ENCODE results near the gene MAP7D1. TPM values are rescaled to one million over a fixed set of nuclear protein-coding genes. Genes with fewer than 3 reads are reported as not detected.

The MAP7D1 gene
- total and polyA plus RNA-seq, 2 donors (not counting 1 experiment from before 2014, with no cell fraction given): 70.6 to 78.4 TPM

- Histone ChIP-seq H3K9ac (ENCODE audit: insufficient read depth, low read length) (no peak overlapping the region), H3K79me2 (ENCODE audit: control insufficient read depth, insufficient read depth, low read length) (peaks cover 73% of the 10 kb centered on the region), H3K4me3 (replicated peaks in 1 of 4; ENCODE audit: control extremely low read depth in 1 of 4, insufficient read depth in 1 of 4, low read depth in 3 of 4, low read length in 4 of 4) (no peak overlapping the region), H3K4me1 (ENCODE audit: control insufficient read depth, extremely low read depth, insufficient read depth, low read length) (peaks cover 6% of the 10 kb centered on the region), H3K36me3 (ENCODE audit: control insufficient read depth, insufficient read depth, low read length) (peaks cover 49% of the 10 kb centered on the region), H3K9me3 (ENCODE audit: control insufficient read depth, insufficient read depth, low read depth, low read length) (no peaks in the 10 kb centered on the region), H3K27ac (ENCODE audit: insufficient read depth, low read length) (peak overlapping the region; percentile 62), H2AFZ (ENCODE audit: low read length) (no peak overlapping the region), H3K4me2 (ENCODE audit: extremely low read depth, insufficient read depth, low read length) (no peak overlapping the region), H4K20me1 (ENCODE audit: control insufficient read depth, extremely low read depth, insufficient read depth, low read length) (no peaks in the 10 kb centered on the region), H3K27me3 (ENCODE audit: control insufficient read depth, insufficient read depth, low read length) (no peaks in the 10 kb centered on the region)
- no peak for TF ChIP-seq EZH2 (IDR thresholded peaks at IDR 0.05; ENCODE audit: low read length, missing control alignments)
- TF ChIP-seq, protein P1, sequence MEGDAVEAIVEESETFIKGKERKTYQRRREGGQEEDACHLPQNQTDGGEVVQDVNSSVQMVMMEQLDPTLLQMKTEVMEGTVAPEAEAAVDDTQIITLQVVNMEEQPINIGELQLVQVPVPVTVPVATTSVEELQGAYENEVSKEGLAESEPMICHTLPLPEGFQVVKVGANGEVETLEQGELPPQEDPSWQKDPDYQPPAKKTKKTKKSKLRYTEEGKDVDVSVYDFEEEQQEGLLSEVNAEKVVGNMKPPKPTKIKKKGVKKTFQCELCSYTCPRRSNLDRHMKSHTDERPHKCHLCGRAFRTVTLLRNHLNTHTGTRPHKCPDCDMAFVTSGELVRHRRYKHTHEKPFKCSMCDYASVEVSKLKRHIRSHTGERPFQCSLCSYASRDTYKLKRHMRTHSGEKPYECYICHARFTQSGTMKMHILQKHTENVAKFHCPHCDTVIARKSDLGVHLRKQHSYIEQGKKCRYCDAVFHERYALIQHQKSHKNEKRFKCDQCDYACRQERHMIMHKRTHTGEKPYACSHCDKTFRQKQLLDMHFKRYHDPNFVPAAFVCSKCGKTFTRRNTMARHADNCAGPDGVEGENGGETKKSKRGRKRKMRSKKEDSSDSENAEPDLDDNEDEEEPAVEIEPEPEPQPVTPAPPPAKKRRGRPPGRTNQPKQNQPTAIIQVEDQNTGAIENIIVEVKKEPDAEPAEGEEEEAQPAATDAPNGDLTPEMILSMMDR (conservative IDR thresholded peaks at IDR 0.05 in 1 of 2, IDR thresholded peaks at IDR 0.05 in 1 of 2; ENCODE audit: low read depth in 1 of 2, low read length in 2 of 2): no peak
- DNase-seq (ENCODE audit: low read depth in 2 of 2): peak in 1 of 2 donors; percentile 89
Measured at GRCh38 chr1:36172983-36173382, 17.0 kb downstream of the MAP7D1 start.

GRCh38 chr1:36174713-36175112 is 18.8 kb downstream of the MAP7D1 start:
- no peak overlapping the region for H3K9ac ChIP-seq (ENCODE audit: insufficient read depth, low read length)
- H3K79me2 ChIP-seq (ENCODE audit: control insufficient read depth, insufficient read depth, low read length): peaks cover 57% of the 10 kb centered on the region
- H3K9me3 ChIP-seq (ENCODE audit: control insufficient read depth, insufficient read depth, low read depth, low read length): no peaks in the 10 kb centered on the region
- H3K27me3 ChIP-seq (ENCODE audit: control insufficient read depth, insufficient read depth, low read length): no peaks in the 10 kb centered on the region
- no peak overlapping the region for H3K4me2 ChIP-seq (ENCODE audit: extremely low read depth, insufficient read depth, low read length)
- H3K4me1 ChIP-seq (ENCODE audit: control insufficient read depth, extremely low read depth, insufficient read depth, low read length): peaks cover 4% of the 10 kb centered on the region
- no peak overlapping the region for H3K4me3 ChIP-seq (replicated peaks in 1 of 4; ENCODE audit: control extremely low read depth in 1 of 4, insufficient read depth in 1 of 4, low read depth in 3 of 4, low read length in 4 of 4)
- no peak overlapping the region for H2AFZ ChIP-seq (ENCODE audit: low read length)
- H3K36me3 ChIP-seq (ENCODE audit: control insufficient read depth, insufficient read depth, low read length): peaks cover 58% of the 10 kb centered on the region
- peak overlapping the region; percentile 69 for H3K27ac ChIP-seq (ENCODE audit: insufficient read depth, low read length)
- TF ChIP-seq EZH2 (IDR thresholded peaks at IDR 0.05; ENCODE audit: low read length, missing control alignments): no peak
- TF ChIP-seq, protein P1 (conservative IDR thresholded peaks at IDR 0.05 in 1 of 2, IDR thresholded peaks at IDR 0.05 in 1 of 2; ENCODE audit: low read depth in 1 of 2, low read length in 2 of 2): no peak
- DNase-seq (ENCODE audit: low read depth in 2 of 2): no peak
- no peaks in the 10 kb centered on the region for H4K20me1 ChIP-seq (ENCODE audit: control insufficient read depth, extremely low read depth, insufficient read depth, low read length)

DNA sequence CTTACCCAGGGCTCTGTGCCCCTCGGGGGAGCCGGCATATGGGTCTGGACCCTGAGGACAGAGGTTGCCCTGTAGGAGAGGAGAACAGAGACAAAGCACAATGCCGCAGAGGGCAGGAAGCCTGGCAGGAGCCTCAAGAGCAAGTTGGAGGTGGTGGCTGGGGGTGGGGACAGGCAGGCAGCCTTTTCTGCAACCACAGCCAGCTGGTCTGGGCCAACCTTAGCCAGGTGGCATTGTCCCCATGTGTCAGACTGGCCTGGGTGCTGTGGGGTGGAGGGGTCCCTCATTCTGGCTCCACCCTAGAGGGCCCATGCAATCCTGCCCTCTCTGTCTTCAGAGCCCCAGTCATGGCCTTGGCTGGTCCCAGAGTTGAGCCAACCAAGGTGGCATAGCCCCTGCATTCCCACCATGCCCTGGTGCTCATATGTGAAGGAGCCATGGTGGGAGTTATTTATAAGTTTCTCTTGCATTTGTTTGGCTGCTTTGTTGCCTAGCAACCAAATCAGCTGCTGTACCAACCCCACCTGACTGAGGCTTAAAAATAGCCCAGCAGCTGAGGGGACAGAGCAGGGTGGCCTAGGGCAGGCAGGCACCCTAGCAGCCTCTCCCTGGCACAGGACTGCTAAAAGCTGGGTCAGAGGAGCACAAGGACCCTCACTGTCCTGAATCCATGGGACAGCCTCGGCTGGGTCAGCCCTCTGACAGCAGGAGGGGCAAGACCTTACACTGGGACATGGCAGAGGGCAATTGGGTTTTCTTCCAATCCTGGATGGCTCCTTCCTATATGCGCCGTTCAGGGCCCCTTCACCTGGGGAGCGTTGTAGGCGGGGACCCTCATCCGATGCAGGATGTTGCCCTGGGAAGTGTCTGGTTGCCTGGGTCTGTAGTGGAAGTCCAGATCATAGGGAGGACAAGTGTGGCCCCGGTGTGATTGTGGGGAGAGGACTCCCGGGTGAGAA is 19.5 kb downstream of the MAP7D1 start:
- Histone ChIP-seq H3K36me3 (ENCODE audit: control insufficient read depth, insufficient read depth, low read length) (peaks cover 63% of the 10 kb centered on the region), H3K79me2 (ENCODE audit: control insufficient read depth, insufficient read depth, low read length) (peaks cover 50% of the 10 kb centered on the region), H3K4me3 (replicated peaks in 1 of 4; ENCODE audit: control extremely low read depth in 1 of 4, insufficient read depth in 1 of 4, low read depth in 3 of 4, low read length in 4 of 4) (no peak overlapping the region), H3K27ac (ENCODE audit: insufficient read depth, low read length) (peak overlapping the region; percentile 69), H3K4me1 (ENCODE audit: control insufficient read depth, extremely low read depth, insufficient read depth, low read length) (peaks cover 4% of the 10 kb centered on the region), H3K9ac (ENCODE audit: insufficient read depth, low read length) (peak overlapping the region; percentile 37), H3K9me3 (ENCODE audit: control insufficient read depth, insufficient read depth, low read depth, low read length) (no peaks in the 10 kb centered on the region), H3K4me2 (ENCODE audit: extremely low read depth, insufficient read depth, low read length) (no peak overlapping the region), H2AFZ (ENCODE audit: low read length) (no peak overlapping the region), H3K27me3 (ENCODE audit: control insufficient read depth, insufficient read depth, low read length) (no peaks in the 10 kb centered on the region), H4K20me1 (ENCODE audit: control insufficient read depth, extremely low read depth, insufficient read depth, low read length) (no peaks in the 10 kb centered on the region)
- TF ChIP-seq, protein P1 (conservative IDR thresholded peaks at IDR 0.05 in 1 of 2, IDR thresholded peaks at IDR 0.05 in 1 of 2; ENCODE audit: low read depth in 1 of 2, low read length in 2 of 2): no peak
- TF ChIP-seq EZH2 (IDR thresholded peaks at IDR 0.05; ENCODE audit: low read length, missing control alignments): no peak
- peak; percentile 49 to 54 for DNase-seq (ENCODE audit: low read depth in 2 of 2)
